Neutrophil (primary cell): ENCODE results near the gene JAK1.

Experiments used
- H3K27ac ChIP-seq: fragments of 200-600 bp; sonication (generic); 2 replicates; pipeline ENCODE4 v1.5.1; 2016; ENCODE audit warnings: mild to moderate bottlenecking, moderate library complexity
- H3K27me3 ChIP-seq: fragments of 200-600 bp; sonication (generic); 2 replicates; pipeline ENCODE4 v1.6.0; 2016; ENCODE audit warnings: mild to moderate bottlenecking
- H3K36me3 ChIP-seq: fragments of 200-600 bp; sonication (generic); 2 replicates; pipeline ENCODE4 v1.5.1; 2017
- H3K4me1 ChIP-seq, 2 experiments: fragments of 200-600 bp in 1 of 2; sonication (generic) in 1 of 2; 1 replicate in 1 of 2; 2 replicates in 1 of 2; pipeline versions ENCODE4 v1.5.1 to v1.6.1; 2013 to 2016; ENCODE audit warnings: low read depth in 1 of 2, low read length in 1 of 2, mild to moderate bottlenecking in 1 of 2, moderate library complexity in 1 of 2; ENCODE audit not compliant: control insufficient read depth in 1 of 2, insufficient read depth in 1 of 2
- H3K4me3 ChIP-seq, 2 experiments: fragments of 200-600 bp in 1 of 2; sonication (generic) in 1 of 2; 1 replicate in 1 of 2; 2 replicates in 1 of 2; pipeline ENCODE4 v1.5.1; 2013 to 2016; ENCODE audit warnings: low read depth in 1 of 2, low read length in 1 of 2, mild to moderate bottlenecking in 1 of 2, moderate library complexity in 1 of 2
- H3K9me3 ChIP-seq: fragments of 200-600 bp; sonication (generic); 2 replicates; pipeline ENCODE4 v1.5.1; 2016
- CTCF ChIP-seq: fragments of 200-600 bp; sonication (generic); IDR thresholded peaks from 2 replicates; pipeline ENCODE4 v1.5.1; 2016; ENCODE audit warnings: antibody characterized with exemption

JAK1 gene

GRCh38 chr1:64938991-64939390 is 27.4 kb downstream of the JAK1 start:
- Histone ChIP-seq H3K27ac (no peak overlapping the region), H3K4me1 (peaks cover 25 to 48% of the 10 kb centered on the region in 2 experiments)

GRCh38 chr1:64936956-64937355 is 29.4 kb downstream of the JAK1 start:
- no peaks in the 10 kb centered on the region for H3K36me3 ChIP-seq
- H3K4me3 ChIP-seq, result no peak overlapping the region
- H3K4me1 ChIP-seq, result peaks cover 29 to 51% of the 10 kb centered on the region in 2 experiments
- H3K9me3 ChIP-seq, result no peaks in the 10 kb centered on the region
- no peaks in the 10 kb centered on the region for H3K27me3 ChIP-seq
- TF ChIP-seq CTCF, result no peak
- H3K27ac ChIP-seq, result no peak overlapping the region

More at GRCh38 chr1:64938991-64939390, 27.4 kb downstream of the JAK1 start:
- Histone ChIP-seq H3K4me3 (no peak overlapping the region), H3K36me3 (no peaks in the 10 kb centered on the region), H3K27me3 (no peaks in the 10 kb centered on the region), H3K9me3 (no peaks in the 10 kb centered on the region)
- TF ChIP-seq CTCF, result no peak

GRCh38 chr1:64935551-64936155 is 30.7 kb downstream of the JAK1 start:
- Histone ChIP-seq H3K4me3 (no peak overlapping the region), H3K36me3 (no peaks in the 10 kb centered on the region), H3K9me3 (no peaks in the 10 kb centered on the region), H3K27ac (no peak overlapping the region), H3K4me1 (peaks cover 29 to 47% of the 10 kb centered on the region in 2 experiments), H3K27me3 (no peaks in the 10 kb centered on the region)
- no peak for TF ChIP-seq CTCF

- H3K9me3 ChIP-seq, result no peaks in the 10 kb centered on the region
- TF ChIP-seq CTCF, result no peak
- H3K4me1 ChIP-seq, result peaks cover 29 to 40% of the 10 kb centered on the region in 2 experiments
- no peak overlapping the region for H3K4me3 ChIP-seq
- H3K27me3 ChIP-seq, result no peaks in the 10 kb centered on the region
- no peaks in the 10 kb centered on the region for H3K36me3 ChIP-seq
- peak overlapping the region; percentile 74 for H3K27ac ChIP-seq
Measured at GRCh38 chr1:64934878-64935275, 31.5 kb downstream of the JAK1 start.

- H3K4me3 ChIP-seq, result peak overlapping the region; percentile 22 to 28
- TF ChIP-seq CTCF, result no peak
- peak overlapping the region; percentile 74 for H3K27ac ChIP-seq
- no peaks in the 10 kb centered on the region for H3K36me3 ChIP-seq
- no peaks in the 10 kb centered on the region for H3K9me3 ChIP-seq
- H3K27me3 ChIP-seq, result no peaks in the 10 kb centered on the region
- peaks cover 29 to 35% of the 10 kb centered on the region in 2 experiments for H3K4me1 ChIP-seq
Measured at GRCh38 chr1:64934115-64934877, 32.1 kb downstream of the JAK1 start.
